MG63 (cell line): ENCODE results near the gene CLNK. TPM values are rescaled to one million over a fixed set of nuclear protein-coding genes. Genes with fewer than 3 reads are reported as not detected.

ENCODE experiments used
- DNase-seq: peaks from one replicate; pipeline ENCODE4 v3.0.0-alpha.2; 2020
- H3K27me3 ChIP-seq: fragments of 250-450 bp; sonication (Bioruptor Pico); 2 replicates; pipeline ENCODE4 v1.5.1; 2020; ENCODE audit warnings: mild to moderate bottlenecking, moderate library complexity
- H3K36me3 ChIP-seq: fragments of 250-450 bp; sonication (Bioruptor Pico); 2 replicates; pipeline ENCODE4 v1.5.1; 2020; ENCODE audit warnings: mild to moderate bottlenecking, moderate library complexity
- H3K4me3 ChIP-seq: fragments of 250-450 bp; sonication (Bioruptor Pico); 2 replicates; pipeline ENCODE4 v1.5.1; 2020; ENCODE audit warnings: mild to moderate bottlenecking, moderate library complexity
- H3K9me3 ChIP-seq: fragments of 250-450 bp; sonication (Bioruptor Pico); 2 replicates; pipeline ENCODE4 v1.5.1; 2020; ENCODE audit warnings: mild to moderate bottlenecking, moderate library complexity
- total RNA-seq: library from RNA; depleted of rRNA; stranded (reverse); fragments of >200 nt; shearing (Covaris generic); gene quantifications from 2 replicates; pipeline ENCODE4 v1.2.3, GENCODE V29; 2014; ENCODE audit warnings: low replicate concordance

CLNK gene
- total RNA-seq, 1 experiment from 2014 or later = not detected

GRCh38 chr4:10706236-10706635 is 21.7 kb upstream of the CLNK start:
- Histone ChIP-seq H3K36me3 (no peaks in the 10 kb centered on the region), H3K4me3 (no peak overlapping the region), H3K27me3 (no peaks in the 10 kb centered on the region), H3K9me3 (no peaks in the 10 kb centered on the region)
- DNase-seq = no peak

GRCh38 chr4:10704430-10704810 is 19.9 kb upstream of the CLNK start:
- Histone ChIP-seq H3K36me3 (no peaks in the 10 kb centered on the region), H3K9me3 (no peaks in the 10 kb centered on the region), H3K27me3 (no peaks in the 10 kb centered on the region), H3K4me3 (no peak overlapping the region)
- no peak for DNase-seq

DNA sequence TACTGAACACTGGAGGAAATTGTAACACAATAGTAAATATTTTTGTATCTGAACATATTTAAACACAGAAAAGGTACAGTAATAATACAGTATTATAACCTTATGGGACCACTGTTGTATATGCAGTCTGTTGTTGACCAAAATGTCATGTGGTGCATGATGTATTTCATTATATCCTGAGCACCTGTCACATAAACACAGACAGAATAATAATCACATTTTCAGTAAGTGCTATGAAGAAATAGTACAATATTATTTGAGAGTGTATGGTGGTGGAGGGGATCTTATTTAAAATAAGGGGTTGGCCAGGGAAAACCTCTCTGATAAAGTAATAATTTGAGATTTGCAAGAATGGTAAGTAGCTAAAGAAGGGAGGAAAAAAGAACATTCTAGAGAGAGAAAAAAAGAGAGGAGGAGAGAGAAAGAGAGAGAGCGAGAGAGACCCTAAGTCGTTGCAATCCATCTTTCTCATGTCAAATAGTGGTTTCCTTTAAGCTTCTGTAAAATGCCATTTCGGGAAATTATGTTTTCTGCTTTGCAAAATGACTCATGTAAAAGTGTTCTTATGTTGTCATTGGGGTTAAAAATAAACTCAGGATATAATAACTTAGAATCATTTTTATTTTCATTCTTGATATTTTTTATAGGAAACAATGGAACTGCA is 19.3 kb upstream of the CLNK start:
- Histone ChIP-seq H3K27me3 (no peaks in the 10 kb centered on the region), H3K9me3 (no peaks in the 10 kb centered on the region), H3K36me3 (no peaks in the 10 kb centered on the region), H3K4me3 (no peak overlapping the region)
- DNase-seq = no peak

DNA sequence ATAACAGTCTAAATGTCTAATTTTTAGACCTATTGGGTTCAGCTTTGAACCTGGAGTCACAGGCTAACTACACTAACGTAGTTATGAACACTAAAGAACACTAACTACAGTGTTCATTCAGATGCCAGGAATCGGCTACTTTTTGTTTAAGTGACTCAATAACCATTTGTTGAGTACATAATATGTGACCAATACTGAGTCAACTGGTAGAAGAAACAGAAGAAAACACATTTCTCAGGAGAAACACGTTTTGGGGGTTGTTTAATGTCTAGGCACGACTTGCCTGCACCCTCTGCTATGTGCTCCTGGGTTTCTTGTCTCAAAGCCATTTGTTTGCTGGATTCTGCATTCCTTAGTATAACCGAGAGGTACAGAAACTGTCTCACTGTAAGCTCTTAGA is 18.6 kb upstream of the CLNK start:
- Histone ChIP-seq H3K27me3 (no peaks in the 10 kb centered on the region), H3K9me3 (no peaks in the 10 kb centered on the region), H3K4me3 (no peak overlapping the region), H3K36me3 (no peaks in the 10 kb centered on the region)
- no peak for DNase-seq

DNA sequence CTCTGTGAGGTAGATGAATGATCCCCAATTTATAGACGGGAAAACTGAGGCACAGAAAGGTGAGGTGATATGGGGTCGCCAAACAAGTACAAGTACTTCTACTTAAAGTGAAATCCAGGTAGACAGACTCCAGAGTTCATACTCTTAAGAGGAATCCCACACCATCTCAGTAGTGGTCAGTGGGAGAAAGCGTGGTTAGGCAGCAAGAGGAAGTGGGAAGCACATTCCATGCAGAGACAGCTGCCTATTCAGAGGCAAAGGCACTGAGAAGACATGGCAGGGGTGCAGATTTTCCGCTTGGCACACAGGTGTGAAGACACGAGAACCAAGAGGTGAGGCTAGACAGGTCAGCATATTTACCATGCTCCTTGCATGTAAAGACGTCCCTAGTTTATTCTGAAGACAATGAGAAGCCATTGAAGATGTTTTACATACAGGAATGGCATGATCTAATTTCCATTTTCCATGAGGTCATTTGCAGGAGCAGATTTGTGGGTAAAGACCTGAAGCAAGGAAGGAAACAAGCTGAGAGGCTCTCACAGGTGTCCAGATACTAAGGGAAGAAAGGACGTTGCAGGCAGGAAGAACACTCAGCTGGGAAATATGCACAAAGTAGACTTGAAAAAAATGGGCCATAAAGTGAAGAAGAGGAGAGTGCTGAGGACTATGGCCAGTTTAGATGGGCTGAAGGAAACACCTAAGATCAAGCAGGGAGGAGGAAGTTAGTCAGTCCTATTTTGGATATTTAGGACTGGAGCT is 17.3 kb upstream of the CLNK start:
- Histone ChIP-seq H3K36me3 (no peaks in the 10 kb centered on the region), H3K4me3 (no peak overlapping the region), H3K27me3 (no peaks in the 10 kb centered on the region), H3K9me3 (no peaks in the 10 kb centered on the region)
- DNase-seq = no peak

GRCh38 chr4:10701161-10701560 is 16.6 kb upstream of the CLNK start:
- no peak overlapping the region for H3K4me3 ChIP-seq
- H3K27me3 ChIP-seq = no peaks in the 10 kb centered on the region
- no peak for DNase-seq
- no peaks in the 10 kb centered on the region for H3K9me3 ChIP-seq
- no peaks in the 10 kb centered on the region for H3K36me3 ChIP-seq

GRCh38 chr4:10698172-10698571 is 13.6 kb upstream of the CLNK start:
- no peak for DNase-seq
- no peak overlapping the region for H3K4me3 ChIP-seq
- H3K9me3 ChIP-seq = no peaks in the 10 kb centered on the region
- H3K27me3 ChIP-seq = no peaks in the 10 kb centered on the region
- no peaks in the 10 kb centered on the region for H3K36me3 ChIP-seq

GRCh38 chr4:10697086-10697485 is 12.5 kb upstream of the CLNK start:
- no peaks in the 10 kb centered on the region for H3K27me3 ChIP-seq
- DNase-seq = no peak
- no peaks in the 10 kb centered on the region for H3K36me3 ChIP-seq
- no peak overlapping the region for H3K4me3 ChIP-seq
- no peaks in the 10 kb centered on the region for H3K9me3 ChIP-seq

- no peak overlapping the region for H3K4me3 ChIP-seq
- no peaks in the 10 kb centered on the region for H3K36me3 ChIP-seq
- no peak for DNase-seq
- H3K27me3 ChIP-seq = no peaks in the 10 kb centered on the region
- no peaks in the 10 kb centered on the region for H3K9me3 ChIP-seq
These were observed 11.7 kb upstream of the CLNK start for GRCh38 chr4:10696253-10696652.

DNA sequence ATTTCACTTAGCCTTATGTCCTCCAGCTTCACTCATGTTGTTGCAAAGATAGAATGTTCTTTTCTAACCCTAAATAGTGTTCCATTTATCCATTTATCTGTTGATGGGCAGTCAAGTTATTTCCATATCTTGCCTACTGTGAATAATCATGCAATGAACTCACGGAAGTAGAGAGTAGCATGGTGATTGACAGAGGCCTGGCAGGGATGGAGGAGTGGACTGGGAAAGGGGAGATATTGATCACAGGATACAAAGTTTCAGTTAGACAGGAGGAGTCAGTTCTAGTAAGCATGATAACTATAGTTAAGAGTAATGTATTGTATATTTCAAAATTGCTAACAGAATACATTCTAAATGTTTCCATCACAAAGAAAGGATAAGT is 10.3 kb upstream of the CLNK start:
- no peak overlapping the region for H3K4me3 ChIP-seq
- no peaks in the 10 kb centered on the region for H3K9me3 ChIP-seq
- H3K27me3 ChIP-seq = no peaks in the 10 kb centered on the region
- no peaks in the 10 kb centered on the region for H3K36me3 ChIP-seq
- DNase-seq = no peak

DNA sequence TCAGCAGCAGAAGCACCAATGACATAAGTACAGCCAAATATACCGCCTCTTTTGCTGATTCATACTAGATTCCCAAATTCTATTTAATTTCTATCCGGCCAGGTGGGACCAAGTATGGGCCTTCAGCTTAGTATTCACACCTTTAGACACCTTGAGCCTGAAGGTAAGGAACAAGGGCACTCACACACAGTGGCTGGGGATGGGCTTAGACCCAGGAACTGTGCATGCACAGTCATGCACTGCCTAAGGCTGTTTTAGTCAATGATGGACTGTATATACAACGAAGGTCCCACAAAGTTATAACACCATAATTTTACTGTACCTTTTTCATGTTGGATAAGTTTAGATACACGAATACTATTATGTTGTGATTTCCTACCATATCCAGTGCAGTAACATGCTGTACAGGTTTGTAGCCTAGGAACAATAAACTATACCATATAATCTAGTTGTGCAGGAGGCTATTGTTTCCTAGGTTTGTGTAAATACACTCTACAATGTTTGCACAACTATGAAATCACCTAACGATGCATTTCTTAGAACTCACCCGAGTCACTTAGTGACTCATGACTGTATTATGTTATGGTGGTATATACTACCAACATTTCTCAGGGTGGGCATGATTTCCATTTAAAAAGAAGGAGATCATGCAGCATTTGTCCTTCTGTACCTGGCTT is 9.7 kb upstream of the CLNK start:
- no peaks in the 10 kb centered on the region for H3K27me3 ChIP-seq
- no peak for DNase-seq
- H3K9me3 ChIP-seq = no peaks in the 10 kb centered on the region
- no peak overlapping the region for H3K4me3 ChIP-seq
- no peaks in the 10 kb centered on the region for H3K36me3 ChIP-seq

- no peak for DNase-seq
- Histone ChIP-seq H3K36me3 (no peaks in the 10 kb centered on the region), H3K27me3 (no peaks in the 10 kb centered on the region), H3K4me3 (no peak overlapping the region), H3K9me3 (no peaks in the 10 kb centered on the region)
These were observed 7.1 kb upstream of the CLNK start for GRCh38 chr4:10691651-10692050.

GRCh38 chr4:10690185-10690907 is 5.8 kb upstream of the CLNK start:
- no peaks in the 10 kb centered on the region for H3K27me3 ChIP-seq
- no peak for DNase-seq
- no peaks in the 10 kb centered on the region for H3K36me3 ChIP-seq
- H3K9me3 ChIP-seq = no peaks in the 10 kb centered on the region
- H3K4me3 ChIP-seq = no peak overlapping the region

GRCh38 chr4:10688846-10689245 is 4.3 kb upstream of the CLNK start:
- Histone ChIP-seq H3K27me3 (no peaks in the 10 kb centered on the region), H3K9me3 (no peaks in the 10 kb centered on the region), H3K36me3 (no peaks in the 10 kb centered on the region), H3K4me3 (no peak overlapping the region)
- DNase-seq = no peak

GRCh38 chr4:10688022-10688421 is 3.5 kb upstream of the CLNK start:
- Histone ChIP-seq H3K4me3 (no peak overlapping the region), H3K9me3 (no peaks in the 10 kb centered on the region), H3K27me3 (no peaks in the 10 kb centered on the region), H3K36me3 (no peaks in the 10 kb centered on the region)
- DNase-seq = no peak

DNA sequence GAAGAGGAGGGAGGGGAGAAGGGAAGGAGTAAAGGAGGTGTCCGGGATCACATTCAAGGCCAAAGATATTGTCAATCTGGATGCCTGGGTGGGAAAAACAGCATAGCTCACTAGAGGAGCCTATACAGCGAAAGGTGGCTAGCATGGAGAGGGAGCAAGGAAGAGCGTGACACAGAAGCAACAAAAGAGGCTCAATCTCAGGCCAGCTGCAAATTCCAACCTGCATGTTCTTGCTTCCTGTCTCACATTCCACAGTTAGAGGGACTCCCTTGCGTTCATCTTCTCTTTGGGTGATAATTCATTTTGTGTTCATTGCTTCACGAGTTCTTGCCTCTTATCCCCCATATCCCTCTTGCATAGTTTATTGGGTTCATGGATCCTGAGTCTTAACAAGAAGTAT is 3.0 kb upstream of the CLNK start:
- Histone ChIP-seq H3K4me3 (no peak overlapping the region), H3K36me3 (no peaks in the 10 kb centered on the region), H3K9me3 (no peaks in the 10 kb centered on the region), H3K27me3 (no peaks in the 10 kb centered on the region)
- DNase-seq = no peak

- Histone ChIP-seq H3K4me3 (no peak overlapping the region), H3K36me3 (no peaks in the 10 kb centered on the region), H3K27me3 (no peaks in the 10 kb centered on the region), H3K9me3 (no peaks in the 10 kb centered on the region)
- no peak for DNase-seq
These were observed 2.2 kb downstream of the CLNK start for GRCh38 chr4:10682397-10682796.
